NCI-H1417 treated with DMSO at 0.1 percent for 48 hours (cell line): ENCODE measurements around the gene ZFAND4.
A peak's percentile ranks its signal among the peaks of the same experiment; 100 is the strongest.
"Not testable (repeated sequence)": the region's sequence is repeated elsewhere in the genome, so short reads cannot be mapped to it uniquely, and the experiment has no call there.

Experiments
- DNase-seq: peaks from one replicate; lab custom pipeline; 2025; lab: John Stamatoyannopoulos, UW

The ZFAND4 gene

DNA sequence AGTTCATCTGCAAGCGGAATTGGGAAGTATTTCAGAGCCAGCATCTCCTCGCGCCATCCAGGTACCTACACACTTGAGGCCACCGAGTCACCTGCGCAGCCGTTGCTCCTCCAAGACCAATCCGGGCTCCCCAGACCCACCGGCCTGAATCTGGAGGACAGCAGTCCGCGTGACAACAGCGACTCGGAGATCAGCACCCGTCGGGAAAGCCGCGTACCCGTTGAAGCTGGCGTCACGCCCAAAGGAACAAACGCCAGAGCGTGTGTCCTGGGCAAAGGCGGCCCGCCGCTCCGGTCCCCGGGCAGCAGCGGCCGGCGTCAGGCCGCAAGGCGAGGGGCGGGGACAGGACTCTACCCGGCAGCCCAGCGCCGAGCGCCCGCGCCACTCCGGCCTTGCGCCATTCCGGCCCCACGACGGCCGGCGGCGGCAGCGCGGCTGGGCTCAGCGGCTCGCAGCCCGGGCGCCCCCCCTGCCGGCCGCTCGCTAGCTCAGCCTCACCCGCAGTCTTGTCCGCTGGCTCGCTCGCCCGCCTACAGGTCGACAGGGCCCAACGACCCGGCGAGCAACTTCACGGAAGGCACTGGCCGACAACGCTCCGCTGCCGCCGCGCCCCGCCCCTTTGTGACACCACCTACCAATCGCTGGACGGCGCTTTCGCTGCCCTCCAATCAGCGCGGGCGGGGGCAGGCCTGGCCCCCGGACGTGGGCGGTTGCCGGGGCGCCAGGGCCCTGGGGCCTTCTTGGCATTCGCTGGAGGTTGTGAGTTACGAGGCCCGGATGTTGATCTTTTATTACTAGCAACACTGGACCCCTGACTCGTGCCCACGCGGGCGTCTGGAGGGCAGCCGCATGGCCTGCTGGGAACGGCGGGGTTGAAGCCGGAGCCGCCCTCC, at the start of gene ZFAND4:
TSS of gene ZFAND4 (minus strand) at position 592 of the 893 bp plus-strand sequence. CDS start 9,047 bp downstream, outside the sequence.
- DNase-seq = peak; percentile 54

DNA sequence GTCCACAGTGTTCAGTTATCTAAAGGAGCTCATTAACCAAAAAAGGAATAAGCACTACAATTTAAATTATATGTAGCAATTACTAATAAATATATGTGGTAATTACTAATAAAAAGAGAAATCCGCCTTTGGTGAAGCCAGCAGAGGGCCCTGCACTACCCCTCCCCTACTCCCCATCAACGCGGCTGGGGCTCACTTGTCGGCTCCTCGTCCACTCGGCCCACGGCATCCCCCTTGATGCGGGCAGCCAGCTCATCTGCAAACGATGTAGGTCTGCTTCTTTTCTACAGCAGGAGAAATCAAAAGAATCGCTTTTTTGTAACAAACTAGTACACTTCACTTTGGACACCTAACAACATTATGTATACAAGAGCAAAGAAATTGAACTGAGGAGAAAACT, 48.9 kb upstream of the ZFAND4 start:
- not testable (repeated sequence) for DNase-seq

DNA sequence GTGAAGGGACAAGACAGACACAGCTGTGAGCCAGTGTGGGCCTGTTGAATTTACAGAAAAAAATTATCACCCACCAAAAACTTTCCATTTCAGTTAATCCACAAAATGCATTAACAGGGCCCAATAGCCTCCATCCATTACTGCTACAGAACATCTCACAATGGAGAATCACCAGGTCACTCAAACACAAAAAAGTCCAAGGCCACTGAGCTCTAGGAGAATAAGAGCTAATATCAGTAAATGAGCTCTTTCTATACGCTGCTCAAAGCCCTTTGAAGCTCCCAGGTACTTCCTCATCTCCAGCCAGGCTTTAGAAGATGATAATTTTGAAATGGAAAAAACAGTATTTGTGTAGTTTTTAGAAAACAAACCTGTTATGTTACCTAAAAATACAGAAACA, 45.1 kb upstream of the ZFAND4 start:
- not testable (repeated sequence) for DNase-seq

DNA sequence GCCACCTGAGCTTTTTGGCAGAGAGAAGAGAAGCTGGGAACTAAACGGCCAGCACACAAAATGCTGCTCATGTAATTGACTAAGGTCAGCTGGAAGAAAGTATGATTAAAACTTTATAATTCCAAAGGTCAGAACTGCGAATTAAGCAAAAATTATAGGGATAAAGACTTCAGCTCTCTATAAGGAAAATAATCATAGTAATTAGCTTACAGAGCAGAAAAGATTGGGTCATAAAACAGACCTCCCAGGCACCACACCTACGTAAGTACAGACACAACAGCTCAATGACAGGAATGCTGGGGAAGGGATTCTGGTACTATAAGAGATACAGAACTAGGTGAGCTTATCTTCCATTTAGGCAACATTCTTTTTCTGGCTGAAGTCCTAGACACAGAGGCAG, 44.5 kb upstream of the ZFAND4 start:
- DNase-seq = not testable (repeated sequence)

DNA sequence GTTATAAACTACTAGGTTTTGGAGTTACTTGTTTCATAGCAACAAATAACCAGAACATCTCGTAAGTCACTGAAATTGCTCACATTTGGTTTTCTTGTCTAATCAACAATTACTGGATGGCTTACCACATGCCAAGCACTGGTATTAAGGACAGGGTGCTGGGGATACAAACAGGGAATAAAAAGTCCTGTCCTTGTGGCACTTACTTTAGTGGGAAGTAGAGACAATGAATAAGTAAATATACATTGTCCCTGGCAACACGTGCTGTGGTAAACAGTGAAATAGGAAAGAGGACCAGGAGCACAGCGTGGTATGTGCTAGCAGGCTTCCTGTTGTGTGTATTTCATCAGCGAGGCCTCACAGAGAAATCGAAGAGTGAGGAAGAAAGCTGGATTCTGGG, 38.7 kb upstream of the ZFAND4 start:
- not testable (repeated sequence) for DNase-seq

DNA sequence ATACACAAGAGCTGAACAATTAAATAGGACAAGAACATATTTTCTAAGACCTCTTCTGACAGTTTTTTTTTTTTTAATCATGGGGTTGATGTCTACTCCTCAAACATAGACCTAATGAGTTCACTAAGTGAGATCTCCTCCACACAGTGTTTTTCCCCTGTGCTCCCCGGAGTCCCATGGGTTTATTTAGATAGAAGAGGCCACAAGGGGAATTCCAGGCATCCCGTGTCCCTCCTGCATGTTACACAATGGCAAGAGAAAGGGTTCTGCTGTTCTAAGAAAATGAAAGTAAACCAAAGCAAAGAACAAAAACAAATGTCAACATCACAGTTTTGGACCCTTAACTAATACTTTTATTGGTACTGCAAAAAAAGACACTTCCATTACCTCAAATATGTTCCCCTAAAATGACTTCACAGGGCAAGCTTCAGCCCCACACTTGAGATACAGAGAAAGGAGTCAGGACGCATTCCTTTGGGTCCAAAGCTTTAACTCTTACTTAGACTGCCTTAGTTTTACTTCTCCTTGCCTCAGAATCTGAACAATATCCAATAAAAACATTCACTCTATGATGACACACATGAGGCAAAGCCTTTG, 37.7 kb upstream of the ZFAND4 start:
- not testable (repeated sequence) for DNase-seq

DNA sequence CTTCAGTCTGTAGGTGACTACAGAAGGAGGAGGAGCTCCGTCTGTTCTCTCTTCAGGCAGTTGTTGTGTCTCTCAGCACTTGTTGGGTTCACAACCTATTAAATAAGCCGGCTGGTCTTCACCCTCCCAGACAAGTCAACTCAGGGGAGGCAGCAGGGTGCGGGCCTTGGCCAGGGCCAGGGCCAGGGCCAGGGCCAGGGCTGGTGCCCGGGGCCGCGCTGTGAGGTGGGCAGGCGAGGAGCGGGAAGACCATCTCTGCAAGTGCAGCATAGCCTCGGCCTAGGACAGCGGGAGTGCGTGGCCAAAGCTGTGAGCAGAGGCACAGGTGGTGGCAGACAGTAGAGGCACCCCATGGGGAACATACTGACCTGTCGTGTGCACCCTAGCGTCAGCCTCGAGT, 5.9 kb upstream of the ZFAND4 start:
- not testable (repeated sequence) for DNase-seq

DNA sequence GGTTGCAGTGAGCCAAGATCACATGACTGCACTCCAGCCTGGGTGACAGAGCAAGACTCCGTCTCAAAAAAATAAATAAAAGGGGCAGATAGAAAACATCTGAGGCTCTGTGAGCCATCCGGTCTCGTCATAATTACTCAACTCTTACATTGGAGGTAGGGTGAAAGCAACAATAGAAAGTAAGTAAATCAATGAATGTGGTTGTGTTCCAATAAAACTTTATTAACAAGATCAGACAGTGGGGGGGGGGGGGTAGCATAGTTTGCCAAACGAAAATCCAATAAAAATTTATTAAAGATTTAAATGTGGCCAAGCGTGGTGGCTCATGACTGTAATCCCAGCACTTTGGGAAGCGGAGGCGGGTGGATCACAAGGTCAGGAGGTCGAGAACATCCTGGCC, 2.8 kb upstream of the ZFAND4 start:
- no peak for DNase-seq

DNA sequence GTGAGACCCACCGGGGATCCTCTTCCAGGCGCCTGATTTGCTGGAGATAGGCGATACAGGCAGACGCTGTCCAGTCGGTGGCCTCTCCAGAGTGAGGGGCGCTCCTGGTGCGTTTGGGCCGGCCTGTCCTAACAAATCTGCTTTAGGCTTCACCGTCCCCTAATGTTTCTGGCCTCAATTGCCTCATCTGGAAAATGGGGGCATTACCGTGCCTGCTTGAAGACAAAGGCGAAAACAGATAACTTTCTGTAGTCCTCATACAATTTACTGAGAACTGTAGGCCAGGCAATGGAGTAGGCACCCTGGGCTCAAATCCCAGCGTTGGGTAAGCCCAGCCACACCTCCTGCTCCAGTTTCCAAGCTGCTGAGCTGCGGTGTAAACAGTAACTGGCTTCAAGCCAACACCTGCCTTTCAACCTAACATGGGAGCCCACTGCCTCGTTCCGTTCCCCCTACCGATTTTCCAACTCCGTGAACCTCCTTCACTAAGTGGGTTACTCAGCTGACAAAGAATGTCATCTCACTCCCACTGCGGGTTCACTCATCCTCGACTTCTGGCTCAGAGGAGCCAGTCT, 589 bp upstream of the ZFAND4 start:
- no peak for DNase-seq

DNA sequence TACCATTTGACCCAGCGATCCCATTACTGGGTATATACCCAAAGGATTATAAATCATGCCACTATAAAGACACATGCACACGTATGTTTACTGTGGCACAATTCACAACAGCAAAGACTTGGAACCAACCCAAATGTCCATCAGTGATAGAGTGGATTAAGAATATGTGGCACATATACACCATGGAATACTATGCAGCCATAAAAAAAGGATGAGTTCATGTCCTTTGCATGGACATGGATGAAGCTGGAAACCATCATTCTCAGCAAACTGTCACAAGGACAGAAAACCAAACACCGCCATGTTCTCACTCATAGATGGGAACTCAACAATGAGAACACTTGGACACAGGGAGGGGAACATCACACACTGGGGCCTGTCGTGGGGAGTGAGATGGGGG, 1.3 kb downstream of the ZFAND4 start:
- DNase-seq = not testable (repeated sequence)

DNA sequence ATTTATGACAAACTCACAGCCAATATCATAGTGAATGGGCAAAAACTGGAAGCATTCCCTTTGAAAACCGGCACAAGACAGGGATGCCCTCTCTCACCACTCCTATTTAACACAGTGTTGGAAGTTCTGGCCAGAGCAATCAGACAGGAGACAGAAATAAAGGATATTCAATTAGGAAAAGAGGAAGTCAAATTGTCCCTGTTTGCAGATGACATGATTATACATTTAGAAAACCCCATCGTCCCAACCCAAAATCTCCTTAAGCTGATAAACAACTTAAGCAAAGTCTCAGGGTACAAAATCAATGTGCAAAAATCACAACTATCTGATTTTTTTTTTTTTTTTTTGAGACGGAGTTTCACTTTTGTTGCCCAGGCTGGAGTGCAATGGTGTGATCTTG, 2.7 kb downstream of the ZFAND4 start:
- not testable (repeated sequence) for DNase-seq

DNA sequence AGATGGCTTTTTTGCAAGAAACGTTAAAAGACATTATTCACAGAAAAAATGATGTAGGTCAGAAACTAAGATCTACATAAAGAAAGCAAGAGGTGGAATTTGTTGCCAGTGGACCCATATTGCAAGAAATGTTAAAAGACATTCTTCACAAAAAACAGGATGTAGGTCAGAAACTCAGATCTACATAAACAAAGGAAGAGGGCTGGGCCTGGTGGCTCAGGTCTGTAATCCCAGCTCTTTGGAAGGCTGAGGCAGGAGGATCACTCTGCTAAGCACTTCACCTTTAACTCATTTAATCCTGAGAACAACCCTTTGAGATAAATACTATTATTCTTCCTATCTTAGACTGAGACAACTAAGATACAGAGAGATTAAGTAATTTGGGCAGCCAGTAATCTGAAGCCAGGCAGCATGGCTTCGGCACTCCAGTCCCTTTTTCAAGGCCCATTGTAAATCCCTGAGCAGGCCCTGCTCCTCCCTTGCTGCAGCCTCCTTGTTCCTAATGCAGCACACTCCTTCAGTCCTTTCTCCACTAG, 11.6 kb downstream of the ZFAND4 start:
- DNase-seq = no peak

DNA sequence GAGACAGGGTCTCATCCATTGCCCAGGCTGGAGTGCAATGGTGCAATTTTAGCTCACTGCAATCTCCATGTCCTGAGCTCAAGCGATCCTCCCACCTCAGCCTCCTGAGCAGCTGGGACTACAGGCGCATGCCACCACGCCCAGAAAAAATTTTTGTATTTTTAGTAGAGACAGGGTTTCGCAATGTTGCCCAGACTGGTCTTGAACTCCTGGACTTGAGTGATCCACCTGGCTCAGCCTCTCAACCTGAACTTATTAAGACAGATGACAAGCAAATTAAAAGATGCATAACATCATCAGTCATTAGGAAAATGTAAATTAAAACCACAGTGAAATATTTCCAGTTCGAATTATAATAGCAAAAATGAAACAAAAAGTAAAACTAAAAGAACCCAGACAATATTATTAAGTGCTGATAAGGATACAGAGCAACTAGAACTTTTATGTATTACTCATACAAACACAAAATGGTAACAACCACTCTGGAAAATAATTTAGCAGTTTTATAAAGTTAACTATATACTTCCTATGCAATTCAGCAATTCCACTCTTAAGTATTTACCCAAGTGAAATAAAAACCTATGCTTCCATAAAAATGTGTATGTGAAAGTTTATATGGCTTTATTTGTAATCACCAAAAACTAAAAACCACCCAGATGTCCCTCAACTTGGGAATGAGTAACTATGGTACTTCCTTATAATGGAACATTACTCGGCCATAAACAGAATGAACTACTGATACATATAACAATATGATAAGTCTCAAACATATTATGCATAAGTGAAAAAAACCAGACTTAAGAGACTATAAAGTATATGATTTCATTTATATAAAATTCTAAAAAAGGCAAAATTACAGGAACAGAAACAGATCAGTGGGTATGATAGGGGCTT, 15.3 kb downstream of the ZFAND4 start:
- DNase-seq = no peak

DNA sequence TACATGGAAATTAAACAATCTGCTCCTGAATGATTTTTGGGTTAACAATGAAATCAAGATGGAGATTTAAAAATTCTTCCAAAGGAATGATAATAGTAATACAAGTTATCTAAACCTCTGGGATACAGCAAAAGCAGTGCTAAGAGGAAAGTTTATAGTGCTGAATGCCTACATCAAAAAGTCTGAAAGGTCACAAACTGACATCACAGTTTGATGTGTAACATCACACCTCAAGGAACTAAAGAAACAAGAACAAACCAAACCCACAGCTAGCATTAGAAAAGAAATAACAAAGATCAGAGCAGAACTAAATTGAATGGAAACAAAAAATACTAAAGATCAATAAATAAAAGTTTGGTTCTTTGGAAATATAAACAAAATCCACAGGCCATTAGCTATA, 17.4 kb downstream of the ZFAND4 start:
- DNase-seq = no peak

DNA sequence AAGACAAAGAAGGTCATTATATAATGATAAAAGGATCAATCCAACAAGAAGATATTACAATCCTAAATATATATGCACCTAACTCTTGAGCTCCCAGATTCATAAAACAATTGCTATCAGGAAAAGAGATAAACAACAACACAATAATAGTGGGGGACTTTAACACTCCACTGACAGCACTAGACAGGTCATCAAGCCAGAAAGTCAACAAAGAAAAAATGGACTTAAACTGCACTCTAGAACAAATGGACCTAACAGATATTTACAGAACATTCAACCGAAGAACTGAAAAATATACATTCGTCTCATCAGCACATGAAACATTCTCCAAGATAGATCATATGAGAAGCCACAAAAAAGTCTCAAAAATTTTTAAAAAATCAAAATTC, 17.8 kb downstream of the ZFAND4 start:
- DNase-seq = not testable (repeated sequence)

DNA sequence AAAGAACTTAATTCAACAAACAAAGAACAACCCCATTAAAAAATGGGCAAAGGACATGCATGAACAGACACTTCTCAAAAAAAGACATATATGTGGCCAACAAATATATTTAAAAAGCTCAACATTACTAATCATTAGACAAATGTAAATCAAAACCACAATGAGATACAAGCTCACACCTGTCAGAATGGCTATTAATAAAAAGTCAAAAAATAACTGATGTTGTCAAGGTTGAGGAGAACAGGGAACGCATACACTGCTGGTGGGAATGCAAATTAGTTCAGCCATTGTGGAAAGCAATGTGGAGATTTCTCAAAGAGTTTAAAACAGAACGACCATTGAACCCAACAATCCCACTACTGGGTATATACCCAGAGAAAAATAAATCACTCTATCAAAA, 19.1 kb downstream of the ZFAND4 start:
- DNase-seq = no peak

DNA sequence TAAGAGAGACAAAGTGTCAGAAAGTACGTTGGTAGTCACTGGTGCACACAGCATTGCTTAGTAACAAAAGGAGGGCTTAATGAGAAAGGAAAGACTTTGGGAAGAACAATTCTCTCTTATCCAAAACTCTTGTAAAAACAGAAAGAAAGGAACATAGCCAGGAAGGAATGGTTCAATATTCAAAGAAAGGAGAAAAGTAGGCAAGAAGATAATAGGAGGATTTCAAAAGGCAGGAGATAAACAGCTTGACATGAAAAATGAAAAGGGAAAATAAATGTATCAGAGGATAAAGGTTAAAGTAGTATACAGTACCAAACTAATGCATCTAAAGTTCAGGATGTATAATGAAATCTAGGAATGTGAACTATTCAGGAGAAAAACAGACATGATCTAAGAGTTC, 20.1 kb downstream of the ZFAND4 start:
- DNase-seq = no peak

DNA sequence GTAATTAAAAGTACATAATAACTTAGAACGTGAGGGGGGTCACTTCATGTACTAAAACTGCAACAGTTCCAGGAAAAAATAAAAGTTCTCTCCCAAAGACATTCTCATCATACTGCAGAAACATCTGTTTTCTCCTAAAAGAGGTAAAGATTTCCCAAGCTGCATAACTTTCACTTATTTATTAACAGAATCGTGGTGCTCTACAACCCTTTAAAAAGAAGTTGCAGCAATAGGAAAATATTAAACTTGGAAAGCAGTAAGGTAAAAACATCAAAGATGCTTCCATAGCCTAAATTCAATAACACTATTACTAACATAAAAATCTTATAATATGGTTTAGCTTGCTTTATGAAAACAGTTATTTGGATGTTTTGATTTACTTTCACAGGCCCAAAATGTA, 23.3 kb downstream of the ZFAND4 start:
- DNase-seq = no peak

DNA sequence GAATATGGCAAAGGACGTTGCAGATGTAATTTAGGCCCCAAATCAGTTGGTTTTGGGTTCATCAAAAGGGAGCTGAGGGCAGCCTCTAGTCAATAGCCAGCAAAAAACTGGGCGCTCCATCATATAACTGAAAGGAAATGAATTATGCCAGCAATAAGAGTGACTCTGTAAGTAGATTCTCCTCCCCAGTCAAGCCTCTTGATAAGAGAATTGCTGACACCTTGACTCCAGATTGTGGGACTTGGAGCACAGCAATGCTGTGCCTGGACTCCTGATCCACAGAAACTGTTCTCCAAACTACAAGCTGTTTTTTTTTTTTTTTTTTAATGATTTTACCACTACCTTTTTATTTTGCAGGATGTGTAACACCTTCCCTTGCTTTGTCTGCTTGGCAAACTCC, 25.5 kb downstream of the ZFAND4 start:
- no peak for DNase-seq

DNA sequence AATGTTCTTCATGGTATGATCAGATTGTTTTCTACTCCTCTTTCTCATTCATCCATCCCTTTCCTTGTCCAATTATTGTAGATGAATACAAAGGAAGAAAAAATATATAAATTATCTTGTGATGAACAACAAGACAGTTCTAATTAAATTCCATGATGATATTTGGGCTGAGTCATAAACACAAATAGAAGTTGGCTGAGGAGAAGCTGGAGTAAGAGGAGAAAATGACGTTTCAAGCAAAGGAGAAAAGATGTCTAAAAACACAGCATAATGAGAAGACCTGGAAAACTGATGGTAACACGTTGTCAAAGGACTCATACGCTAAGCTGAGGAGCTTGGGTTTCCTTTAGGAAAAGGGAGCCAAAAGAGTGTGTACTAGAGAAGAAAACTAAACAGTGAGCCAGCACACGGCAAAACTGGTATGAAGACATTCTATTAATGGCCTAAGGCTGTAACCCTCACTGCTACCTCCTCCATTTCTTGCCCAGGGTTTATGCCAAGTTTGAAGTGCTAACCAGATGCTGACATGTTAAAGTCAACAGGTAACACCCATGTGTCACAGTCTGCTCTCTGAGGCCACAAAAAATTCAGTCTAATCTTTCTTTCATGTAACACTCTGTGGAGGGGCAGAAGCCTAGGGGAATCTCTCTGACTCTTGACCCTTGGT, 26.1 kb downstream of the ZFAND4 start:
- no peak for DNase-seq

DNA sequence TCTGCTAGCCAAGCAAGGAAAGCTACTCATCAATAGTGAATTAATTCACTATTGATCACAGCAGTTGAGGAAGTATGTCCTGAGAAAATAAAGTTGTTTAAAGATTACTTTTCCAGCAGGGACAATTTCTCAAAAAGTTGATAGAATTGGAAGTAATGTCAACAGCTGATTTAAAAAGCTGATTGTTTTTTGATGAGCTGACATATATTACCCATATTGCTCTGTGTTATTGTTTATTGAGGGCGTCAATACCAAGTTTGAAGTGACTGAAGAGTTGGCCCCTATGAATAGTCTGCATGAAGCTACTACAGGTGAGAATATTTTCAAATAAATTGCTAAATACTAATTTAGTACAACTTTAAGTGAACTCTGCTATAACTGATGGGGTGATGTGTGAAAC, 28.0 kb downstream of the ZFAND4 start:
- no peak for DNase-seq
